NCI-H128 (cell line): ENCODE results near the gene RTP2.

Source experiments
- DNase-seq: peaks from one replicate; lab custom pipeline; 2025; ENCODE audit not compliant: unreplicated experiment; lab: John Stamatoyannopoulos, UW

The RTP2 gene

DNA sequence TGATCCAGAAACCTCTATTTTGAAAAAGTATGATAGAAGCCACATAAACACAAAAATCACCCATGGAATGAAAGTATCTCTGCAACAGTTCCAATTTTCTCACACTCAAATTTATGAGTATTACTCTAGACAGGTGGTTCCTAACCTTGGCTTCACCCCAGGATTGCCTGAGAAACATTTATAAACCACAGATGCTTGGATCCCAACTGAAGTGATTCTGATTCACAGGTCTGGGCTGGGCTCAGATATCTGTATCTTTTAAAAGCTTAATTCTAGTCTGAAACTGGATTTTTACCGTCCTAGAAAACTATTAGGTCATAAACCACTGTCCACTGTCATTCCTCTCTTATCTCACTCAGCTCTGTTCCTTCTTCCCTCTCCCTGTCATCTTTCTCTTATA, 24.8 kb downstream of the RTP2 start:
- no peak for DNase-seq

DNA sequence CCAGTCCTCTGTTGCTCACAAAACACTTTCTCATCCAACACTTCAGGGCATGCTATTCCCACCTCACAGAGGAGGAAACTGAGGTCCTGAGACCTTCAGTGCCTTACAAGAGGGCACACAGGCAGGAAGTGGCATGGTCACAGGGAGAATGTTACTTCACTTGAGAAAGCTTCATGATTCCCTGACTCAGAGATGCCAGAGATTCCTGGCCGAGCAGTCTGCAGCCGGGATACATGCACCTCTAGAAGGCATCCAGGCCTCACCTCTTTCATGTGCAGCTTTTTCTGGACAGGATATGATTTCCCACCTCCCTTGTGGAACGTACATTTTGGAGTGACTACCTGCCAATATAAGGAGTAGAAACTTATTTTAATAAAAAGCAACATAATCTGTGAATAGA, 29.3 kb downstream of the RTP2 start:
- DNase-seq = no peak

- no peak for DNase-seq
Observed at GRCh38 chr3:187669675-187670504, 32.5 kb downstream of the RTP2 start, which contains the start of gene SST. Gene SST, minus strand, starts transcription at chr3:187670394. Its CDS starts 103 bp downstream, at chr3:187670291.

GRCh38 chr3:187667526-187667925, 34.8 kb downstream of the RTP2 start:
- no peak for DNase-seq

GRCh38 chr3:187665764-187666402, 36.5 kb downstream of the RTP2 start:
- DNase-seq = no peak

- DNase-seq = no peak
Observed at GRCh38 chr3:187665010-187665409, 37.3 kb downstream of the RTP2 start.

GRCh38 chr3:187662848-187663409, 39.4 kb downstream of the RTP2 start:
- no peak for DNase-seq

GRCh38 chr3:187661267-187661666, 41.1 kb downstream of the RTP2 start:
- DNase-seq = no peak

- DNase-seq = no peak
Observed at GRCh38 chr3:187651282-187651681, 51.1 kb downstream of the RTP2 start.
